ENCODE measurements around the gene BCL2L1. TPM values are rescaled to one million over a fixed set of nuclear protein-coding genes. Genes with fewer than 3 reads are reported as not detected.
A peak's percentile ranks its signal among the peaks of the same experiment; 100 is the strongest.
"Not testable (repeated sequence)": the region's sequence is repeated elsewhere in the genome, so short reads cannot be mapped to it uniquely, and the experiment has no call there.

BCL2L1 gene
- total RNA-seq, 2 experiments from 2014 or later = 107 to 121 TPM

GRCh38 chr20:31670371-31671228, 52.1 kb downstream of the BCL2L1 start:
- ChIA-PET CTCF (interaction anchor here (1.3 to 1.7 kb wide), 2 partner anchors 9 to 58 kb away, joined by 3 to 6 read pairs; no protein-coding TSS in a partner anchor), POLR2A (interaction anchor here (0.6 kb wide), 1 partner anchor 9 kb away, joined by 3 read pairs; no protein-coding TSS in a partner anchor)
- no peaks in the 10 kb centered on the region for H3K27me3 Mint-ChIP-seq
- H3K27ac Mint-ChIP-seq = peak overlapping the region; percentile 53
- peaks cover 69% of the 10 kb centered on the region for H3K36me3 Mint-ChIP-seq (ENCODE audit: low read depth)
- intact Hi-C loops (cut with DNase I, micrococcal nuclease) = no loop called here
- no peaks in the 10 kb centered on the region for H3K9me3 Mint-ChIP-seq (ENCODE audit: low read depth)
- ATAC-seq = no peak
- DNase-seq = no peak
- no peak overlapping the region for H3K4me3 Mint-ChIP-seq
- peaks cover 60% of the 10 kb centered on the region for H3K4me1 Mint-ChIP-seq

- peaks cover 67% of the 10 kb centered on the region for H3K36me3 Mint-ChIP-seq (ENCODE audit: low read depth)
- ATAC-seq = no peak
- H3K9me3 Mint-ChIP-seq (ENCODE audit: low read depth) = no peaks in the 10 kb centered on the region
- H3K4me1 Mint-ChIP-seq = peaks cover 60% of the 10 kb centered on the region
- intact Hi-C loops (cut with DNase I, micrococcal nuclease) = no loop called here
- ChIA-PET POLR2A (interaction anchor here (0.7 kb wide), 1 partner anchor 54 kb away, joined by 3 read pairs; no protein-coding TSS in a partner anchor), CTCF (interaction anchor here (1.3 to 1.7 kb wide), 2 partner anchors 8 to 57 kb away, joined by 3 to 6 read pairs; no protein-coding TSS in a partner anchor)
- DNase-seq = no peak
- peak overlapping the region; percentile 76 for H3K27ac Mint-ChIP-seq
- no peak overlapping the region for H3K4me3 Mint-ChIP-seq
- H3K27me3 Mint-ChIP-seq = no peaks in the 10 kb centered on the region
Observed at GRCh38 chr20:31669876-31670275, 52.8 kb downstream of the BCL2L1 start.

GRCh38 chr20:31668944-31669343, 53.7 kb downstream of the BCL2L1 start:
- POLR2A ChIA-PET; DNase-seq; ATAC-seq; H3K4me3 Mint-ChIP-seq; H3K27me3 Mint-ChIP-seq; intact Hi-C loops (cut with DNase I, micrococcal nuclease); H3K9me3 Mint-ChIP-seq (ENCODE audit: low read depth): not testable (repeated sequence)
- H3K4me1 Mint-ChIP-seq = peaks cover 58% of the 10 kb centered on the region
- H3K36me3 Mint-ChIP-seq (ENCODE audit: low read depth) = peaks cover 65% of the 10 kb centered on the region
- CTCF ChIA-PET = interaction anchor here (1.3 kb wide), 1 partner anchor 50 kb away, joined by 4 read pairs; no protein-coding TSS in a partner anchor
- peak overlapping the region; percentile 76 for H3K27ac Mint-ChIP-seq

GRCh38 chr20:31667315-31668285, 55.1 kb downstream of the BCL2L1 start:
- H3K36me3 Mint-ChIP-seq (ENCODE audit: low read depth) = peaks cover 64% of the 10 kb centered on the region
- H3K27me3 Mint-ChIP-seq = no peaks in the 10 kb centered on the region
- no peak overlapping the region for H3K4me3 Mint-ChIP-seq
- H3K4me1 Mint-ChIP-seq = peaks cover 59% of the 10 kb centered on the region
- POLR2A ChIA-PET = no interaction called here
- CTCF ChIA-PET = interaction anchor here (0.7 to 1.2 kb wide), 2 partner anchors 56 to 213 kb away, joined by 3 read pairs; no protein-coding TSS in a partner anchor
- no peak for DNase-seq
- H3K27ac Mint-ChIP-seq = peak overlapping the region; percentile 67
- H3K9me3 Mint-ChIP-seq (ENCODE audit: low read depth) = no peaks in the 10 kb centered on the region
- intact Hi-C loops (cut with DNase I, micrococcal nuclease) = no loop called here
- ATAC-seq = no peak

GRCh38 chr20:31666258-31667042, 56.2 kb downstream of the BCL2L1 start:
- ATAC-seq (peak; percentile 34), DNase-seq (no peak)
- Mint-ChIP-seq H3K4me1 (peaks cover 61% of the 10 kb centered on the region), H3K36me3 (ENCODE audit: low read depth) (peaks cover 59% of the 10 kb centered on the region), H3K9me3 (ENCODE audit: low read depth) (no peaks in the 10 kb centered on the region), H3K27ac (peak overlapping the region; percentile 59), H3K27me3 (no peaks in the 10 kb centered on the region), H3K4me3 (no peak overlapping the region)
- ChIA-PET POLR2A (interaction anchor here (0.6 kb wide), 1 partner anchor 72 kb away, joined by 3 read pairs; no protein-coding TSS in a partner anchor), CTCF (interaction anchor here (1.2 kb wide), 1 partner anchor 57 kb away, joined by 3 read pairs; no protein-coding TSS in a partner anchor)
- intact Hi-C loops (cut with DNase I, micrococcal nuclease) = no loop called here

- intact Hi-C loops (cut with DNase I, micrococcal nuclease) = no loop called here
- Mint-ChIP-seq H3K36me3 (ENCODE audit: low read depth) (peaks cover 59% of the 10 kb centered on the region), H3K27ac (no peak overlapping the region), H3K4me3 (no peak overlapping the region), H3K9me3 (ENCODE audit: low read depth) (no peaks in the 10 kb centered on the region), H3K27me3 (no peaks in the 10 kb centered on the region), H3K4me1 (peaks cover 63% of the 10 kb centered on the region)
- ChIA-PET POLR2A (no interaction called here), CTCF (interaction anchor here (7.2 kb wide), 1 partner anchor 57 kb away, joined by 161 read pairs; the partner anchor contains the start of gene BCL2L1)
- DNase-seq (no peak), ATAC-seq (no peak)
Observed at GRCh38 chr20:31665753-31666152, 56.9 kb downstream of the BCL2L1 start.

- H3K4me3 Mint-ChIP-seq = no peak overlapping the region
- H3K27ac Mint-ChIP-seq = peak overlapping the region; percentile 55
- H3K4me1 Mint-ChIP-seq = peaks cover 64% of the 10 kb centered on the region
- ATAC-seq (no peak), DNase-seq (no peak)
- no peaks in the 10 kb centered on the region for H3K27me3 Mint-ChIP-seq
- H3K36me3 Mint-ChIP-seq (ENCODE audit: low read depth) = peaks cover 53% of the 10 kb centered on the region
- CTCF ChIA-PET = interaction anchor here (1.3 to 7.2 kb wide), 4 partner anchors 10 to 58 kb away, joined by 5 to 161 read pairs (median 10); partner anchors contain the start of gene BCL2L1
- POLR2A ChIA-PET = interaction anchor here (0.6 kb wide), 1 partner anchor 8 kb away, joined by 3 read pairs; no protein-coding TSS in a partner anchor
- no peaks in the 10 kb centered on the region for H3K9me3 Mint-ChIP-seq (ENCODE audit: low read depth)
- intact Hi-C loops (cut with DNase I, micrococcal nuclease) = no loop called here
Observed at GRCh38 chr20:31664696-31665354, 57.8 kb downstream of the BCL2L1 start.

GRCh38 chr20:31663838-31664695, 58.6 kb downstream of the BCL2L1 start:
- no peak for ATAC-seq
- intact Hi-C loops (cut with DNase I, micrococcal nuclease) = loop anchor here in 1 of 2 experiments (2.0 kb wide), 1 partner anchor 29 kb away; no protein-coding TSS in a partner anchor
- CTCF ChIA-PET = interaction anchor here (1.0 to 7.2 kb wide), 5 partner anchors 11 to 59 kb away, joined by 3 to 161 read pairs (median 8); partner anchors contain the start of gene BCL2L1
- H3K4me1 Mint-ChIP-seq = peaks cover 59% of the 10 kb centered on the region
- no peak overlapping the region for H3K4me3 Mint-ChIP-seq
- no peaks in the 10 kb centered on the region for H3K9me3 Mint-ChIP-seq (ENCODE audit: low read depth)
- no peak for DNase-seq
- POLR2A ChIA-PET = interaction anchor here (1.0 kb wide), 1 partner anchor 11 kb away, joined by 7 read pairs; no protein-coding TSS in a partner anchor
- peak overlapping the region; percentile 62 for H3K27ac Mint-ChIP-seq
- peaks cover 46% of the 10 kb centered on the region for H3K36me3 Mint-ChIP-seq (ENCODE audit: low read depth)
- no peaks in the 10 kb centered on the region for H3K27me3 Mint-ChIP-seq

- CTCF ChIA-PET = interaction anchor here (1.0 to 7.2 kb wide), 5 partner anchors 12 to 60 kb away, joined by 3 to 161 read pairs (median 8); partner anchors contain the start of gene BCL2L1
- Mint-ChIP-seq H3K27me3 (no peaks in the 10 kb centered on the region), H3K36me3 (ENCODE audit: low read depth) (peaks cover 44% of the 10 kb centered on the region), H3K27ac (peak overlapping the region; percentile 62), H3K4me3 (no peak overlapping the region), H3K4me1 (peaks cover 59% of the 10 kb centered on the region), H3K9me3 (ENCODE audit: low read depth) (no peaks in the 10 kb centered on the region)
- intact Hi-C loops (cut with DNase I, micrococcal nuclease) = loop anchor here in 1 of 2 experiments (2.0 kb wide), 1 partner anchor 29 kb away; no protein-coding TSS in a partner anchor
- DNase-seq (no peak), ATAC-seq (no peak)
- POLR2A ChIA-PET = interaction anchor here (1.0 kb wide), 1 partner anchor 11 kb away, joined by 7 read pairs; no protein-coding TSS in a partner anchor
Observed at GRCh38 chr20:31663524-31663837, 59.2 kb downstream of the BCL2L1 start.
